ENCODE results near the gene DUSP1. TPM values are rescaled to one million over a fixed set of nuclear protein-coding genes. Genes with fewer than 3 reads are reported as not detected.
"Not testable (repeated sequence)": the region's sequence is repeated elsewhere in the genome, so short reads cannot be mapped to it uniquely, and the experiment has no call there.

DUSP1 gene
- total and polyA plus RNA-seq, 8 donors: 76.4 to 690 (median 288) TPM

GRCh38 chr5:172818081-172818480 lies 47.1 kb upstream of the DUSP1 start:
- no peak overlapping the region for H3K27ac ChIP-seq

GRCh38 chr5:172817664-172818063 lies 46.7 kb upstream of the DUSP1 start:
- no peak overlapping the region for H3K4me3 ChIP-seq
- 85 to 94% (median 90%) methylated on average over 6 to 7 of the region's 7 CpGs for WGBS, 5 donors
- TF ChIP-seq CTCF (IDR thresholded peaks at IDR 0.05) (no peak), POLR2AphosphoS5 (IDR thresholded peaks at IDR 0.05) (no peak), EP300 (IDR thresholded peaks at IDR 0.05) (no peak), POLR2A (IDR thresholded peaks at IDR 0.05) (no peak)
- H3K36me3 ChIP-seq: no peaks in the 10 kb centered on the region
- DNase-seq: no peak
- no peaks in the 10 kb centered on the region for H3K9me3 ChIP-seq
- intact Hi-C loops (cut with DNase I; ENCODE audit: low total_unique reads): no loop called here
- no peaks in the 10 kb centered on the region for H3K27me3 ChIP-seq
- no peak overlapping the region for H3K27ac ChIP-seq
- peaks cover 0 to 14% (median 13%) of the 10 kb centered on the region in 4 donors for H3K4me1 ChIP-seq

More at GRCh38 chr5:172818081-172818480, 47.1 kb upstream of the DUSP1 start:
- no peak for DNase-seq
- WGBS, 5 donors: 87 to 100% (median 97%) methylated on average over 3 of the region's 3 CpGs
- no peak for TF ChIP-seq POLR2AphosphoS5 (IDR thresholded peaks at IDR 0.05)
- no peak for TF ChIP-seq POLR2A (IDR thresholded peaks at IDR 0.05)
- TF ChIP-seq CTCF (IDR thresholded peaks at IDR 0.05): no peak
- TF ChIP-seq EP300 (IDR thresholded peaks at IDR 0.05): no peak
- no peaks in the 10 kb centered on the region for H3K27me3 ChIP-seq
- intact Hi-C loops (cut with DNase I; ENCODE audit: low total_unique reads): no loop called here
- H3K4me1 ChIP-seq: peaks cover 0 to 14% (median 13%) of the 10 kb centered on the region in 4 donors
- H3K4me3 ChIP-seq: no peak overlapping the region
- H3K36me3 ChIP-seq: no peaks in the 10 kb centered on the region
- no peaks in the 10 kb centered on the region for H3K9me3 ChIP-seq

GRCh38 chr5:172816925-172817562 lies 46.0 kb upstream of the DUSP1 start:
- Histone ChIP-seq H3K27me3 (no peaks in the 10 kb centered on the region), H3K36me3 (no peaks in the 10 kb centered on the region), H3K27ac (no peak overlapping the region), H3K4me1 (peaks cover 0 to 14% (median 13%) of the 10 kb centered on the region in 4 donors), H3K9me3 (no peaks in the 10 kb centered on the region), H3K4me3 (no peak overlapping the region)
- intact Hi-C loops (cut with DNase I; ENCODE audit: low total_unique reads): no loop called here
- no peak for DNase-seq
- no peak for TF ChIP-seq CTCF (IDR thresholded peaks at IDR 0.05)
- no peak for TF ChIP-seq POLR2A (IDR thresholded peaks at IDR 0.05)
- TF ChIP-seq EP300 (IDR thresholded peaks at IDR 0.05): no peak
- no peak for TF ChIP-seq POLR2AphosphoS5 (IDR thresholded peaks at IDR 0.05)
- WGBS, 5 donors: 52 to 63% (median 61%) methylated on average over 5 of the region's 5 CpGs

DNA sequence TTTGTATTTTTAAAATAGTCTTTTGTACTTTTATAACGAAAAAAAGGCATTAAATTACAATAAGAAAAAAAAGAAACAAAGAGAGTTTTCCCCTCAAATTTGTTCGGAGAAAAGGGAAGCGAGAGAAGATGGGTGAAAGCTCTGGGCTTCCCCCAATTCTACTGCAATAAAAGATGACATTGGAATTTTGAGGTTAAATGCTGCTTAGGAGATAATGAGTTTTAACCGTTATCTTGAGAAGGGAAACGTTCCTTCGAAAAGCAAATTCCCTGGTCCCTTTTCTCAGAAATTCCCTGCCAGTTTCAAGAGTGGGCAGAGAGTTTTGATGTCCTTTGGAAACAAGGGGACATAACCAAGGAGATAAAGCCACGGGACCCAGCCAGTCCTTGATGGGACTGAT lies 44.6 kb upstream of the DUSP1 start:
- peaks cover 0 to 14% (median 13%) of the 10 kb centered on the region in 4 donors for H3K4me1 ChIP-seq
- WGBS, 5 donors: 74 to 81% (median 77%) methylated on average over 7 of the region's 7 CpGs
- no peaks in the 10 kb centered on the region for H3K36me3 ChIP-seq
- no peak overlapping the region for H3K4me3 ChIP-seq
- H3K27me3 ChIP-seq: no peaks in the 10 kb centered on the region
- H3K27ac ChIP-seq: no peak overlapping the region
- no peaks in the 10 kb centered on the region for H3K9me3 ChIP-seq
- no peak for TF ChIP-seq CTCF (IDR thresholded peaks at IDR 0.05)
- TF ChIP-seq POLR2AphosphoS5 (IDR thresholded peaks at IDR 0.05): no peak
- TF ChIP-seq EP300 (IDR thresholded peaks at IDR 0.05): no peak
- TF ChIP-seq POLR2A (IDR thresholded peaks at IDR 0.05): no peak
- intact Hi-C loops (cut with DNase I; ENCODE audit: low total_unique reads): no loop called here
- no peak for DNase-seq

- DNase-seq; intact Hi-C loops (cut with DNase I; ENCODE audit: low total_unique reads); H3K4me3 ChIP-seq; H3K9me3 ChIP-seq; H3K27ac ChIP-seq; H3K36me3 ChIP-seq; H3K27me3 ChIP-seq: not testable (repeated sequence)
- WGBS, 5 donors: 92 to 100% (median 96%) methylated on average over 4 of the region's 4 CpGs
- H3K4me1 ChIP-seq: peaks cover 3 to 12% (median 7%) of the 10 kb centered on the region in 4 donors
Observed at GRCh38 chr5:172810996-172811395, 40.0 kb upstream of the DUSP1 start.
